IPS-18a (cell line): ENCODE data around the gene KIF5A.
"Not testable (repeated sequence)": the region's sequence is repeated elsewhere in the genome, so short reads cannot be mapped to it uniquely, and the experiment has no call there.

Source experiments
- H3K27ac ChIP-seq: one replicate; pipeline ENCODE4 v1.5.1; 2013; ENCODE audit warnings: low read length
- H3K27me3 ChIP-seq: one replicate; pipeline ENCODE4 v1.6.1; 2013; ENCODE audit warnings: mild to moderate bottlenecking, low read length; ENCODE audit not compliant: control insufficient read depth, insufficient read depth
- H3K36me3 ChIP-seq: one replicate; pipeline ENCODE4 v1.6.1; 2013; ENCODE audit warnings: low read depth, low read length; ENCODE audit not compliant: control insufficient read depth
- H3K4me1 ChIP-seq: one replicate; pipeline ENCODE4 v1.6.1; 2013; ENCODE audit warnings: low read depth, low read length; ENCODE audit not compliant: control insufficient read depth
- H3K4me3 ChIP-seq: one replicate; pipeline ENCODE4 v1.5.1; 2013; ENCODE audit warnings: low read length
- H3K9ac ChIP-seq: one replicate; pipeline ENCODE4 v1.6.1; 2013; ENCODE audit warnings: mild to moderate bottlenecking, low read length, moderate library complexity
- H3K9me3 ChIP-seq: one replicate; pipeline ENCODE4 v1.6.1; 2013; ENCODE audit warnings: low read depth, low read length; ENCODE audit not compliant: control insufficient read depth

Gene KIF5A

GRCh38 chr12:57514720-57515407 lies 35.0 kb upstream of the KIF5A start:
- H3K9ac ChIP-seq = no peak overlapping the region
- no peaks in the 10 kb centered on the region for H3K27me3 ChIP-seq
- H3K4me1 ChIP-seq = no peaks in the 10 kb centered on the region
- H3K9me3 ChIP-seq = no peaks in the 10 kb centered on the region
- no peak overlapping the region for H3K4me3 ChIP-seq
- peaks cover 82% of the 10 kb centered on the region for H3K36me3 ChIP-seq
- no peak overlapping the region for H3K27ac ChIP-seq

- Histone ChIP-seq H3K27ac (no peak overlapping the region), H3K27me3 (no peaks in the 10 kb centered on the region), H3K9me3 (no peaks in the 10 kb centered on the region), H3K36me3 (peaks cover 78% of the 10 kb centered on the region), H3K4me3 (no peak overlapping the region), H3K4me1 (no peaks in the 10 kb centered on the region), H3K9ac (no peak overlapping the region)
Observed at GRCh38 chr12:57515408-57515933, 34.4 kb upstream of the KIF5A start.

GRCh38 chr12:57515934-57516541 lies 33.8 kb upstream of the KIF5A start:
- no peaks in the 10 kb centered on the region for H3K4me1 ChIP-seq
- peaks cover 73% of the 10 kb centered on the region for H3K36me3 ChIP-seq
- no peak overlapping the region for H3K9ac ChIP-seq
- H3K4me3 ChIP-seq = no peak overlapping the region
- no peak overlapping the region for H3K27ac ChIP-seq
- H3K9me3 ChIP-seq = no peaks in the 10 kb centered on the region
- no peaks in the 10 kb centered on the region for H3K27me3 ChIP-seq

GRCh38 chr12:57516617-57517153 lies 33.2 kb upstream of the KIF5A start:
- no peak overlapping the region for H3K9ac ChIP-seq
- peaks cover 67% of the 10 kb centered on the region for H3K36me3 ChIP-seq
- H3K4me3 ChIP-seq = no peak overlapping the region
- no peaks in the 10 kb centered on the region for H3K9me3 ChIP-seq
- peaks cover 6% of the 10 kb centered on the region for H3K4me1 ChIP-seq
- H3K27ac ChIP-seq = no peak overlapping the region
- no peaks in the 10 kb centered on the region for H3K27me3 ChIP-seq

- H3K36me3 ChIP-seq = peaks cover 62% of the 10 kb centered on the region
- no peaks in the 10 kb centered on the region for H3K9me3 ChIP-seq
- no peak overlapping the region for H3K4me3 ChIP-seq
- H3K4me1 ChIP-seq = peaks cover 10% of the 10 kb centered on the region
- no peak overlapping the region for H3K27ac ChIP-seq
- H3K9ac ChIP-seq = no peak overlapping the region
- no peaks in the 10 kb centered on the region for H3K27me3 ChIP-seq
Observed at GRCh38 chr12:57517187-57517586, 32.7 kb upstream of the KIF5A start.

- H3K27me3 ChIP-seq, H3K9ac ChIP-seq, H3K4me1 ChIP-seq, H3K4me3 ChIP-seq, H3K27ac ChIP-seq, H3K9me3 ChIP-seq: not testable (repeated sequence)
- H3K36me3 ChIP-seq = peaks cover 56% of the 10 kb centered on the region
Observed at GRCh38 chr12:57517718-57518117, 32.1 kb upstream of the KIF5A start.

- Histone ChIP-seq H3K4me3 (peak overlapping the region; percentile 95), H3K4me1 (peaks cover 11% of the 10 kb centered on the region), H3K27me3 (no peaks in the 10 kb centered on the region), H3K9me3 (no peaks in the 10 kb centered on the region), H3K27ac (no peak overlapping the region), H3K36me3 (peaks cover 50% of the 10 kb centered on the region), H3K9ac (no peak overlapping the region)
Observed at GRCh38 chr12:57518176-57518919, 31.5 kb upstream of the KIF5A start.

- peak overlapping the region; percentile 91 for H3K27ac ChIP-seq
- no peaks in the 10 kb centered on the region for H3K27me3 ChIP-seq
- H3K4me1 ChIP-seq = peaks cover 18% of the 10 kb centered on the region
- no peaks in the 10 kb centered on the region for H3K9me3 ChIP-seq
- H3K36me3 ChIP-seq = peaks cover 44% of the 10 kb centered on the region
- peak overlapping the region; percentile 91 for H3K9ac ChIP-seq
- H3K4me3 ChIP-seq = peak overlapping the region; percentile 95
Observed at GRCh38 chr12:57518920-57519795, 30.7 kb upstream of the KIF5A start.

- Histone ChIP-seq H3K9ac (peak overlapping the region; percentile 91), H3K27me3 (no peaks in the 10 kb centered on the region), H3K27ac (peak overlapping the region; percentile 91), H3K4me3 (peak overlapping the region; percentile 95), H3K4me1 (peaks cover 18% of the 10 kb centered on the region), H3K9me3 (no peaks in the 10 kb centered on the region), H3K36me3 (peaks cover 38% of the 10 kb centered on the region)
Observed at GRCh38 chr12:57519796-57520052, 30.1 kb upstream of the KIF5A start.

- peaks cover 18% of the 10 kb centered on the region for H3K4me1 ChIP-seq
- peak within 1 kb of the TSS; percentile 91 for H3K27ac ChIP-seq
- H3K36me3 ChIP-seq = peaks cover 33% of the 10 kb centered on the region
Observed at GRCh38 chr12:57520053-57520818, 29.6 kb upstream of the KIF5A start, which contains the start of gene DDIT3. TSS of gene DDIT3 (minus strand) at chr12:57520514. CDS start at chr12:57517406, 3,108 bp downstream.

More at GRCh38 chr12:57520053-57520818, 29.6 kb upstream of the KIF5A start, which contains the start of gene DDIT3:
- Histone ChIP-seq H3K9me3 (no peaks in the 10 kb centered on the region), H3K27me3 (no peaks in the 10 kb centered on the region), H3K9ac (peak within 1 kb of the TSS; percentile 91), H3K4me3 (peak within 1 kb of the TSS; percentile 95)
